ENCODE measurements around the gene ABLIM3.
A peak's percentile ranks its signal among the peaks of the same experiment; 100 is the strongest.
"Not testable (repeated sequence)": the region's sequence is repeated elsewhere in the genome, so short reads cannot be mapped to it uniquely, and the experiment has no call there.

The ABLIM3 gene

DNA sequence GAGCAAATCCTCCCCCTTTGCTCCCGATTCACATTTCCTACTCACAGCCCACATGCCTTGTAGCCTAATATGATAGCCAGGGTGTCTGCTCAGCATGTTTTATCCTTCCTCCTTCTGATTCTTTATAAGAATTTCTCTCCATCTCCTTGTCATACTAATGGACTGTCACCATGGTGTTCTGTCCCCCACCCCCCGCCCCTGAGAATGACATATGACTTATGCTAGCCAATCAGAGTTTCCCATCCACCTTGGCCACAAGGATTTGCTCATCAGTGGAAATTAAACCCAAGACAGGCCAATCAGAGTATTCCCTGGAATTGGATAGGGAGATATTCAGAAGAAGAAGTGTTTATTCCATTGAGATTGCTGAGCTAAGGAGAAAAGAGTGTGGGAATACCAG lies 16.0 kb downstream of the ABLIM3 start:
- no peak for DNase-seq (ENCODE audit: low spot score)

DNA sequence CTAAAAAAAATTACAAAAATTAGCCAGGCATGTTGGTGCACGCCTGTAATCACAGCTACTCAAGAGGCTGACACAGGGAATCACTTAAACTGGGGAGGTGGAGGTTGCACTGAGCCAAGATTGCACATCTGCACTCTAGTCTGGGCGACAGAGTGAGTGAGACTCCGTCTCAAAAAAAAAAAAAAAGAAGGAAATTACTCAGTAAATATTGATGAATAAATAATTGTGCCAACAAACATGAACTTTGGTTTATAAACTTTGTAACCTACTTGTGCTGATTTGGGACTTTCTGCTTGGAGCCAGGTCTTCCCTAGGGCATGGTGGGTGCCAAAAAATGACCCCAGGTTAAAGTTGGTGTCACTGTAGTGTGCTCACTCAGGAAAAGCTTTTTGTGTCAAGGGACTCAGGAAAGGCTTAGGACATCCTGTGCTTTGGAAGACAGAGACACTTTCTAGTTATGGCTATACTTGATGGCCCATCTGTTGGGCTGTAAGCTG lies 19.0 kb downstream of the ABLIM3 start:
- no peak for DNase-seq (ENCODE audit: low spot score)

GRCh38 chr5:149161026-149161687 lies 19.9 kb downstream of the ABLIM3 start:
- DNase-seq (ENCODE audit: low spot score), result no peak

- DNase-seq (ENCODE audit: low spot score), result peak; percentile 7
Measured at GRCh38 chr5:149161850-149162249, 20.6 kb downstream of the ABLIM3 start.

DNA sequence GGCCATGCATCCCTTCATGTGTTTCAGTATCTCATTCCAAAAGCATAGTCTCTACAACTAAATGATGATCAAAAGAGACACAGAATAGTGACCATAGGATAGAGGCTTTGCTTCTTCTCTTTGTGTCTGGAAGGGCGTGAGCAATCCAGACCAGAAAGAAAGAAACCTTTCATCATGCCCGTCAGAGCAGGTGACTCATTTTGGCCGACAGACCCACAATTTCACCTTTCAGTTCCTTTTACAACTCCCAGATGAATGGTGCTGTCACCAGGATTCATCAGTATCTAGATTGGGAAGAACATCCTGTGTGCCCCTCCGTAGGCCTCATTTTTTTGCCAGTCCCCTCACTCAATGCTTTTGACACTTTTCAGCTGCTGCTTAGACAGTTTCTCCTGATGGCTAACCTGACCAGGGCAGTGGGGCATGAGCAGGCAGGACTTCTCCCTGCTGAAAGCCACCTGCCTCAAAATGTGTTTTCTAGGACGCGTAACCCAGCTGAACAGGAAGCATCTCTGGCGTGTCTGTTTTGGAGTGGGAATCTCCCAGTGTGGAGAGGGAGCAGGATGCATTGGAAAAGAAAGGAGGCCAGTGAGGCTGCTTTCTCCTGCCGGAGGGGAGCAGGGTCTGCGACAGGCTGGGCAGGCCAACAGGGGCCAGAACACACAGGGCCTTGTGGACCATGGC lies 21.2 kb downstream of the ABLIM3 start:
- DNase-seq (ENCODE audit: low spot score), result peak; percentile 20

GRCh38 chr5:149164731-149165130 lies 23.4 kb downstream of the ABLIM3 start:
- DNase-seq (ENCODE audit: low spot score), result no peak

DNA sequence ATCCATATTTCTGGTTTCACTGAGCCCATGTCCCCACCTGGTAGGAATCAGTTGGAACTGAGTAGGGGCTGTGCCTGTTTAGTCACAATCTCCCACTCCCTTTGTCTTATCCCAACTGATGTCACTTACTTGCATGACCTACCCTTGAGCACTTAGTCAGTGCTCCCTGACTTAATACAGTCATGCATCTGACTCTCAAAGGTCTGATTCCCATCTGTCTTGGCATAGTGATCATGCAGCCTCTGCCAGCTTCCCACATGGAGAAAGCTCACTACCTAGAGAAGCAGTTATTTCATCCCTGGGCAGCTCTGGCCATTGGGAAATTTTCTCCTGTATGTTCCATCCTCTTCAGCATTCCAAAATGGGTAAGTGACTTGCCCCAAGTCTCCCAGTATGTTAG lies 24.8 kb downstream of the ABLIM3 start:
- DNase-seq (ENCODE audit: low spot score), result peak; percentile 3

- no peak for DNase-seq (ENCODE audit: low spot score)
Measured at GRCh38 chr5:149166591-149167100, 25.4 kb downstream of the ABLIM3 start.

GRCh38 chr5:149168276-149168906 lies 27.1 kb downstream of the ABLIM3 start:
- DNase-seq (ENCODE audit: low spot score), result no peak

- no peak for DNase-seq (ENCODE audit: low spot score)
Measured at GRCh38 chr5:149170299-149170698, 29.0 kb downstream of the ABLIM3 start.

DNA sequence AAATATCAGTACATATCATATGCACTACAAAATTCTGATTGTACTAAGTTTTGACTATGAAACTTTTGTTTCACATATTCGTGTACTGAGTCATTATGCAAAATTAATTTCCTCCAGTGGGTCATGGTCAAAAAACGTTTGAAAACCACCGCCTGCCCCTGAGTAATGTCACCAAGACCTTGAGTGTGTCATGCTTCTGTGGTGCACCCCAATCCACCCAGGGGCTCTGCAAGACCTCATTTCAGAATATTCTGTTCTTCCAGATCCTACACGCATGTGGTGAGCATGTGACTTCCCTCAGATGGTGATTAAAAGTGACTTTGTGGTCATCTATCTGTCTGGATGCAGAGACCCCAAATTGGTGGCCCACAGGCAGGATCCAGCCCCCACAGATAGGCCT lies 31.0 kb downstream of the ABLIM3 start:
- DNase-seq (ENCODE audit: low spot score), result no peak

- DNase-seq (ENCODE audit: low spot score), result no peak
Measured at GRCh38 chr5:149172709-149173505, 31.6 kb downstream of the ABLIM3 start.

DNA sequence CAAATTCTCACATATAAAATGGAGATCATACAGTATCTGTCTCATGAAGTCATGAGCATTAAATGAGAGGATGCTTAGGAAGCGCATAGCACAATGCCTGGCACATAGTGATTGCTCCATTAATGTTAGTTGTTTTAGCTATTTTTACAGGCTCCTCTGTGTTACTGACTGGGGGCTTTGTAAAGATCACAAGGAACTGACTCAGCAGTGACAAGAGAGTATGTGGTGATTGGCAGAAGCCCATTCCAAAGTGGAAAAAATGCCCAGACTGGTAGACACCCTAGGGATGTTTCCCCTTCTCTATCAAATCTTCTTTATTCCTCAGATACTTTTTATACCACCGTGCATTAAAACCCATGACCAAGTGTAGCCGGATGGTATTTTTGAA lies 33.5 kb downstream of the ABLIM3 start:
- DNase-seq (ENCODE audit: low spot score), result no peak

DNA sequence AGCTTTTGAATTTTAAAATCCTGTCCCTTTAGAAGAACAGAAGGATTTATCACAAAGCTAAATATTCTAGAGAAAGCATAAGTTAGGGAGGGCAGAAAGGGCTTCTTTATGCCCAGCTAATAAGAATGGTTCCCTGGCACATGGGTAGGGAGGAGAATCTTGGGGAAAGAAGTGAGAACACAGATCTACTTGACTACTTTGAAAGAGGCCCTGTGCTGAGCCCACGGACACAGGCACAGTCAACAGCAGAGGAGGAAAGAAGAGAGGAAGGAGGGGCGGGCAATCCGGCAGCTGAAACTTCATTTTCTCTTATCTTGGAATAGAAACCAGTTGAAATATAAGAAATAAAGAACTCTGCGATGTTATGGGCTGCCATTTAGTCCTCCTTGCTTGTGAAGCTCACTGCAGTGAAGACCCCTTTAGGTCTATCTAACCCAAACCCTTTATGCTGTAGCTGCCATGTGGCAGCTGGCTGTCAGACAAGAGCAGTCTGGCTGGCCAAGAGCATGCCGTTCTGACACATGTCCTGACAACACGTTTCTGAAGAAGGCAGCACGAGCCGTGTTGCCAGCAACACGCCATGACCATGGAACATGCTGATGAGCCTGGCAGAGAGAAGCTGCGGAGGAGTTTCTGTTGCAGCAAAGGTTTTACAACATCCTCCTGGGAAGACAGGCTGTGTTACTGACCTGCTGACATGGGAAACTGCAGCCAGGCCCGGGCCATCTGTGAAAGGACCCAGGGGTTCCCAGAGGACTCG lies 34.2 kb downstream of the ABLIM3 start:
- DNase-seq (ENCODE audit: low spot score), result no peak

DNA sequence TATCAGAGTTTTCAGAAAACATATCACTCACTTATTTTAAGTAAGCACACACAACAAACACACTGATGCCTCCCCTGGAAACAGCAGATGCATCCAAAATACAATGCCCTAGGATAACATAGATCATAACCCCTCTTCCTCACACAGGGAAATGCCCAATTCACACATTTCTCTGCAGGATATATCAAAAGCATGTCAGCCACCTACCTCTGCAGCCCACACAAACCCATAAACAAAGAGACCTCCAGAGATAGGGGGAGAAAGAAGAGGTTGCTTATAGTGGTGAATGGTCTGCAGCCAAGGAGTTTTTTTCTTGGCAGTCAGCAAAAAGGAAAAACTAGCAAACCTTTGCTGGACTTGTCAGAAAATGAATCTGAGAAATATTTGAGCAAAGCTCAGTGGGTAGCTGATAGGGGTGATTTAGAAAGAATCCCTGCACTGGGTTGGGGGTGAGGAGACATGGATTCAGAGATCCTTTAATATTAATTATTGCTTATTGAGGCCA lies 36.1 kb downstream of the ABLIM3 start:
- DNase-seq (ENCODE audit: low spot score), result no peak

DNA sequence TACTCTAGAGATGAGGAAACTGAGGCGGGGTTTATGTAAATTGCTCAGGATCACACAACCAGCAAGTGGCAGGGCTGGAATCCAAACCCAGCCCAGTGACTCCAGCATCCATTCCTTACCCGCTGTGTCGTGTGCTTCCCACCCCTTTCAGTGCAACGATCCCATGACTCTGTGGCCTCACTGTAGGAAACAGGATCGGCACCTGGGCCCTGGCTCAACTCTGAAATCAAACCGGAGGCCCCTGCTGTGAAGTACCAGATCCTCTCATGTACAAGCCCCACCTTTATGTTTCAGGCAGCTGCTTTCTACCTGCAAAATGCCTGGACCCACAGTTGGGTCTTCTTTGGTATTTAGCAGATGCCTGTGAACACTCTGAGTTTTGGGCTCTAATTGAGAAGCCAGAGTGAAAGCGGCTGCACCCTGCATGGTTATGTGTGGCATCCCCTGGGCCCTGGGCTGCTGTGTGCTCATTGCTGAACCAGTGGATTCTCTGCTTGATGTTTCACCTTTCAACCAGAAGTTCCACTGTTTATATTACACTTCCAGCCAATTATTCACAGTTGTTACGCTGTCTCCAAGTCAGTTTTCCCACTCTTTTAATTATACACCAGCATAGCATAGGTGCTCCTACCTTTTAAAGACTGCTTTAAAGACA lies 36.7 kb downstream of the ABLIM3 start:
- DNase-seq (ENCODE audit: low spot score), result no peak

DNA sequence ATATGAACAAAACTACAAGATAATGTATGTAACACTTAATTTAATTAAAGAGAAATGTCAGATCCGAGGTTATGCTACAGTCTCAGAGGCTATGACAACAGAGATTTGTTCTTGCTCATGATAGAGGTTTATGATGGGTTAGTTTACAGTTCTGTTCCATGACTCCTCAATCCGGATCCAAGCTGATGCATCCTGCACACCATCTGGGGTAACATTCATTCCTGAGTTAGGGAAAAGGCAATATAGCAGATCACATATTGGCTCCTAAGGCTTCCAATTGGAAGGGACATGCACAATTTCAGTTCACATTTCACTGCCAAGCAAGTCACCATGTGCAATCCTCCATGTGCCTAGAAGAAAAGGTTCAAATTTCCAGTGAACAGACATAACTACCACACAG lies 40.4 kb downstream of the ABLIM3 start:
- DNase-seq (ENCODE audit: low spot score), result no peak

- no peak for DNase-seq (ENCODE audit: low spot score)
Measured at GRCh38 chr5:149182241-149182640, 40.9 kb downstream of the ABLIM3 start.

DNA sequence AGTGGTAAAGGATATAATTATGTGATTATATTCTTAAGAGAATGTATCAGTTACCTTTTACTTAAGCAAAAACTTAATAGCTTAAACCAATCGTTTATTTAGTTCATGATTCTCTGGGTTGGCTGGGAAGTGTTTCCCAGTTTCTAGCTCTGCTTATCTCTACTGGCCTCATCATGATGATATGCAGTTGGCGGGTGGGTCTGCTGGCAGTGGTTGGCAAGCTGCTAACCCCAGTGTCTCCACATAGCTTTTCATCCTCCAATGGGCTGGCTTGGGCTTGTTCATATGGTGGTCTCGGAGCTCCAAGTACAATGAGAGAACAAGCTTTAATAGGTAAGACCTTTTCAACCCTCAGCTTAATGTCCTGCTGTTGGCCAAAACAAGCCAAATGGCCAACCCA lies 43.8 kb downstream of the ABLIM3 start:
- no peak for DNase-seq (ENCODE audit: low spot score)

- no peak for DNase-seq (ENCODE audit: low spot score)
Measured at GRCh38 chr5:149186506-149186905, 45.2 kb downstream of the ABLIM3 start.

DNA sequence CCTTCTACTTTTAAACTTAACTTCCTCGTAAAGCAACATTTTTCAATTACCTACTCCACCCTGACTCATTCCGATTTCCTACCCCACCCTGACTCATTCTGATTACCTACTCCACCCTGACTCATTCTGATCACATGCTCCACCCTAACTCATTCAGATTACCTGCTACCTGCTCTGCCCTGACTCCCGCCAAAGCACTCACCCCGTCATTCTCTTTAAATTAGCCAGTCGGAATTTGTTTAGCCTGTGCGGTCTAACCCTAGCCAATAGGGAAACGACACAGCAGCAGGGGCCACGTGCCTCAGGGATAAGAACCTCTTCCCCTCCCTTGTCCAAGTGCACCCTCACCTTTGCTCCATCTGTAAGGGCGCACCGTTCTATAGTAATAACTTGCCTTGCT lies 46.3 kb downstream of the ABLIM3 start:
- not testable (repeated sequence) for DNase-seq (ENCODE audit: low spot score)

Data from ecto neural progenitor cell (in vitro differentiated cells).